ENCODE measurements around the gene CYP1A2. TPM values are rescaled to one million over a fixed set of nuclear protein-coding genes. Genes with fewer than 3 reads are reported as not detected.

Gene CYP1A2

GRCh38 chr15:74801311-74801997, 52.8 kb downstream of the CYP1A2 start:
- Histone ChIP-seq H3K9me3 (replicated peaks; ENCODE audit: low read length) (no peaks in the 10 kb centered on the region), H3K4me2 (ENCODE audit: low read length) (no peak overlapping the region), H3K4me1 (ENCODE audit: control insufficient read depth, insufficient read depth, low read length) (no peaks in the 10 kb centered on the region), H3K27me3 (ENCODE audit: control insufficient read depth, insufficient read depth, low read length) (no peaks in the 10 kb centered on the region), H3K36me3 (ENCODE audit: insufficient read depth, low read length) (peaks cover 57% of the 10 kb centered on the region), H3K9ac (ENCODE audit: low read depth, low read length) (no peak overlapping the region), H3K4me3 (ENCODE audit: low read length) (no peak overlapping the region)

DNA sequence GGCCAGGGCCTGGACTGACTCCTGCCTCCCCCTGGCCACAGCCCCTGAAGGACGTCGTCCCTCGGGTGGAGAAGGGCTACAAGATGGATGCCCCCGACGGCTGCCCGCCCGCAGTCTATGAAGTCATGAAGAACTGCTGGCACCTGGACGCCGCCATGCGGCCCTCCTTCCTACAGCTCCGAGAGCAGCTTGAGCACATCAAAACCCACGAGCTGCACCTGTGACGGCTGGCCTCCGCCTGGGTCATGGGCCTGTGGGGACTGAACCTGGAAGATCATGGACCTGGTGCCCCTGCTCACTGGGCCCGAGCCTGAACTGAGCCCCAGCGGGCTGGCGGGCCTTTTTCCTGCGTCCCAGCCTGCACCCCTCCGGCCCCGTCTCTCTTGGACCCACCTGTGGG, 53.6 kb downstream of the CYP1A2 start:
- no peaks in the 10 kb centered on the region for H3K9me3 ChIP-seq (replicated peaks; ENCODE audit: low read length)
- no peaks in the 10 kb centered on the region for H3K27me3 ChIP-seq (ENCODE audit: control insufficient read depth, insufficient read depth, low read length)
- H3K4me1 ChIP-seq (ENCODE audit: control insufficient read depth, insufficient read depth, low read length): no peaks in the 10 kb centered on the region
- no peak overlapping the region for H3K4me3 ChIP-seq (ENCODE audit: low read length)
- H3K36me3 ChIP-seq (ENCODE audit: insufficient read depth, low read length): peaks cover 57% of the 10 kb centered on the region
- no peak overlapping the region for H3K9ac ChIP-seq (ENCODE audit: low read depth, low read length)
- H3K4me2 ChIP-seq (ENCODE audit: low read length): no peak overlapping the region

GRCh38 chr15:74802862-74803447, 54.3 kb downstream of the CYP1A2 start:
- no peak overlapping the region for H3K4me2 ChIP-seq (ENCODE audit: low read length)
- H3K4me3 ChIP-seq (ENCODE audit: low read length): no peak overlapping the region
- peaks cover 57% of the 10 kb centered on the region for H3K36me3 ChIP-seq (ENCODE audit: insufficient read depth, low read length)
- H3K27me3 ChIP-seq (ENCODE audit: control insufficient read depth, insufficient read depth, low read length): no peaks in the 10 kb centered on the region
- H3K4me1 ChIP-seq (ENCODE audit: control insufficient read depth, insufficient read depth, low read length): no peaks in the 10 kb centered on the region
- no peak overlapping the region for H3K9ac ChIP-seq (ENCODE audit: low read depth, low read length)
- H3K9me3 ChIP-seq (replicated peaks; ENCODE audit: low read length): no peaks in the 10 kb centered on the region

- Histone ChIP-seq H3K4me3 (ENCODE audit: low read length) (no peak overlapping the region), H3K4me1 (ENCODE audit: control insufficient read depth, insufficient read depth, low read length) (peaks cover 3% of the 10 kb centered on the region), H3K9me3 (replicated peaks; ENCODE audit: low read length) (no peaks in the 10 kb centered on the region), H3K27me3 (ENCODE audit: control insufficient read depth, insufficient read depth, low read length) (no peaks in the 10 kb centered on the region), H3K4me2 (ENCODE audit: low read length) (no peak overlapping the region), H3K36me3 (ENCODE audit: insufficient read depth, low read length) (peaks cover 38% of the 10 kb centered on the region), H3K9ac (ENCODE audit: low read depth, low read length) (no peak overlapping the region)
These were observed 56.3 kb downstream of the CYP1A2 start for GRCh38 chr15:74804935-74805334.

Small RNA genes lying within 50 kb of the gene (small RNA-seq; reads per million reads assigned to genes)
- not detected for gene MIR4513

All from skeletal muscle satellite cell (primary cell).